Prostate gland (tissue), 2 donors: ENCODE results near the gene HSPA1B. TPM values are rescaled to one million over a fixed set of nuclear protein-coding genes. Genes with fewer than 3 reads are reported as not detected.

Experiments used
- DNase-seq: peaks from one replicate; pipeline ENCODE4 v3.0.0-alpha.2; 2019; ENCODE audit warnings: low spot score
- H3K27ac ChIP-seq, 2 donors: fragments of 200-600 bp; sonication (generic); 2 replicates each; pipeline ENCODE4 v1.5.1; 2017 to 2019
- H3K27me3 ChIP-seq: fragments of 200-600 bp; sonication (generic); replicated peaks from 2 replicates; pipeline ENCODE4 v1.5.1; 2019; ENCODE audit not compliant: insufficient read depth
- H3K36me3 ChIP-seq, 2 donors: fragments of 200-600 bp; sonication (generic); 1 replicate in 1 of 2; 2 replicates in 1 of 2; pipeline versions ENCODE4 v1.5.1 to v1.8.1; 2017 to 2019
- H3K4me1 ChIP-seq: fragments of 200-600 bp; sonication (generic); replicated peaks from 2 replicates; pipeline ENCODE4 v1.5.1; 2019
- H3K4me3 ChIP-seq, 2 donors: fragments of 200-600 bp; sonication (generic); 2 replicates each; pipeline ENCODE4 v1.5.1; 2017 to 2019
- H3K9me3 ChIP-seq: fragments of 200-600 bp; sonication (generic); 2 replicates; pipeline ENCODE4 v1.5.1; 2017
- CTCF ChIP-seq, 4 experiments: fragments of 200-600 bp in 2 of 4; fragments of 450-650 bp in 2 of 4; sonication (generic) in 2 of 4; IDR thresholded peaks; 1 replicate in 3 of 4; 2 replicates in 1 of 4; pipeline ENCODE4 v1.5.1; 2016 to 2019; ENCODE audit warnings: antibody characterized with exemption in 4 of 4, mild to moderate bottlenecking in 2 of 4, moderate library complexity in 2 of 4
- POLR2A ChIP-seq: fragments of 450-650 bp; IDR thresholded peaks from one replicate; pipeline ENCODE4 v1.6.1; 2016; ENCODE audit warnings: antibody characterized with exemption, mild to moderate bottlenecking
- POLR2AphosphoS5 ChIP-seq: sonication (generic); formaldehyde crosslinking; IDR thresholded peaks from one replicate; pipeline ENCODE4 v1.6.1; 2017; ENCODE audit warnings: antibody characterized with exemption
- WGBS: methylation state at CpG from one replicate; pipeline ENCODE4 v1.1.5; 2018; 5-methylcytosine and 5-hydroxymethylcytosine counted together
- intact Hi-C: fragments of 100-400 bp; cut with DNase I; formaldehyde crosslinking; loops from one replicate; pipeline ENCODE4 v1.14.2; 2022
- small RNA-seq, 2 donors: library from RNA; depleted of rRNA; stranded (forward); fragments of <200 nt; gene quantifications; one replicate each; pipeline ENCODE3, GENCODE V24; 2016
- total RNA-seq, 2 donors: library from RNA; depleted of rRNA; stranded (reverse); fragments of >200 nt; gene quantifications; one replicate each; pipeline ENCODE4 v1.1.0, GENCODE V29; 2016

The HSPA1B gene
- total RNA-seq, 2 donors from 2014 or later = 331 to 360 TPM

DNA sequence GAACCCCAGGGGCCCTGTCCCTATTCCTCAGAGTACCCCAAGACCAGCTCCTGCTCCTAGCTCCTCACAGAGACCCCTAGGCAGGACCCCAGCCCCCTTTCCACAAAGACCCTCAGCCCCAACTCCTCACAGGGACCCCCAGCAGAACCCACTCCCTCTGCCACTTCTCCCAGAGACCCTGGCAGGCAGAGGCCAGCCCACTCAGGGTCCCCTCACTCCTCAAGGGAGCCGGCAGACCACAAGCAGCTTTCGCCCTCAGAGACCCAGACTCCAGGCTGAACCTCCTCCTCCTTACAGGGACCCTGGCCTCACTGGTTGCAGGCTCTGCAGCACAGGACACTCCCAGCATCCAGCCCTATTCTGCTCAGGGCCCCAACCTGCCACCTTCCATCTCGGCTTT, 50.7 kb downstream of the HSPA1B start:
- WGBS = 76% methylated on average over 3 of the region's 3 CpGs
- Histone ChIP-seq H3K27ac (peak overlapping the region; percentile 98), H3K4me1 (peaks cover 15% of the 10 kb centered on the region), H3K36me3 (peaks cover 10 to 11% of the 10 kb centered on the region in 2 donors), H3K4me3 (peak overlapping the region; percentile 45 to 60), H3K27me3 (no peaks in the 10 kb centered on the region), H3K9me3 (no peaks in the 10 kb centered on the region)
- TF ChIP-seq POLR2A (no peak), CTCF (IDR thresholded peaks at IDR 0.05) (no peak), POLR2AphosphoS5 (no peak)
- intact Hi-C loops = no loop called here
- DNase-seq = no peak

GRCh38 chr6:31878726-31879125, 51.2 kb downstream of the HSPA1B start, which contains the start of gene SLC44A4:
SLC44A4 (minus strand) TSS chr6:31878997; CDS start chr6:31878980, 17 bp downstream.
- WGBS = 23% methylated on average over 18 of the region's 18 CpGs
- Histone ChIP-seq H3K4me1 (peaks cover 13% of the 10 kb centered on the region), H3K4me3 (peak within 1 kb of the TSS; percentile 45 to 60), H3K27ac (peak within 1 kb of the TSS; percentile 98), H3K9me3 (no peaks in the 10 kb centered on the region), H3K36me3 (peaks cover 12 to 16% of the 10 kb centered on the region in 2 donors), H3K27me3 (no peaks in the 10 kb centered on the region)
- peak; percentile 77 for TF ChIP-seq POLR2AphosphoS5
- no peak for TF ChIP-seq CTCF (IDR thresholded peaks at IDR 0.05)
- peak; percentile 68 for TF ChIP-seq POLR2A
- intact Hi-C loops = no loop called here
- DNase-seq = peak; percentile 70

DNA sequence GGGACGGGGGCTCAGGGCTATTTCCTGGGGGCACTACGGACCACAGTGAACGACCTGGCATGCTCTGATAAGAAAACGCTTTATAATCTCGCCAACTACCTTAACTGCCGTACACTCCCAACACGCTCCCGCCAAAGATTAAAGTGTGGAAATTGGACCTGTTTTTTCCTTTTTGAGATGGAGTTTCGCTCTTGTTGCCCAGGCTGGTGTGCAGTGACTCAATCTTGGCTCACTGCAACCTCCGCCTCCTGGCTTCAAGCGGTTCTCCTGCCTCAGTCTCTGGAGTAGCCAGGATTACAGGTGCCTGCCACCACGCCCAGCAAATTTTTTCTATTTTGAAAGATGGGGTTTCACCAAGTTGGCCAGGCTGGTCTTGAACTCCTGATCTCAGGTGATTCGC, 51.6 kb downstream of the HSPA1B start:
- intact Hi-C loops = no loop called here

More for the DNA sequence above, 51.6 kb downstream of the HSPA1B start:
- Histone ChIP-seq H3K27me3 (no peaks in the 10 kb centered on the region), H3K9me3 (no peaks in the 10 kb centered on the region), H3K36me3 (peaks cover 12 to 17% of the 10 kb centered on the region in 2 donors), H3K4me1 (peaks cover 8% of the 10 kb centered on the region), H3K4me3 (peak overlapping the region; percentile 45 to 60), H3K27ac (peak overlapping the region; percentile 98)
- peak; percentile 11 for TF ChIP-seq POLR2AphosphoS5
- TF ChIP-seq CTCF (IDR thresholded peaks at IDR 0.05) = no peak
- DNase-seq = no peak
- 56% methylated on average over 13 of the region's 13 CpGs for WGBS

Small RNA genes within 50 kb of the gene (small RNA-seq; reads per million reads assigned to genes)
- gene RF00019 = 0 reads per million in 2 donors
- gene SNORD48 = 432 to 487 reads per million in 2 donors
- gene SNORD52 = 0 reads per million in 2 donors

Other genes with a start within 250 kb of the HSPA1B start
- under 1 TPM in 1 of 2 donors, not detected in 1; 0.97 TPM for gene LTB, start 245.3 kb upstream of the HSPA1B start, total RNA-seq
- gene LST1, start 241.5 kb upstream of the HSPA1B start, total RNA-seq = 1 to 10 TPM in 1 of 2 donors, not detected in 1; 3.1 TPM
- not detected for gene NCR3, start 234.7 kb upstream of the HSPA1B start, total RNA-seq
- 10 to 100 TPM; 11.1 to 14.6 TPM for gene AIF1, start 212.5 kb upstream of the HSPA1B start, total RNA-seq
- gene PRRC2A, start 207.0 kb upstream of the HSPA1B start, total RNA-seq = 100 to 1,000 TPM; 129 to 247 TPM
- gene BAG6, start 175.1 kb upstream of the HSPA1B start, total RNA-seq = 100 to 1,000 TPM; 261 to 537 TPM
- gene APOM, start 171.8 kb upstream of the HSPA1B start, total RNA-seq = 1 to 10 TPM; 1.6 to 6.8 TPM
- 10 to 100 TPM; 25.5 to 30.1 TPM for gene C6orf47, start 167.0 kb upstream of the HSPA1B start, total RNA-seq
- 10 to 100 TPM; 19.7 to 28.1 TPM for gene GPANK1, start 162.7 kb upstream of the HSPA1B start, total RNA-seq
- 100 to 1,000 TPM; 214 to 285 TPM for gene CSNK2B, start 161.7 kb upstream of the HSPA1B start, total RNA-seq
- gene LY6G5B, start 157.8 kb upstream of the HSPA1B start, total RNA-seq = 10 to 100 TPM in 1 of 2 donors, 1 to 10 TPM in 1; 1.8 to 13.0 TPM
- gene LY6G5C, start 146.7 kb upstream of the HSPA1B start, total RNA-seq = 1 to 10 TPM; 1.6 to 2.6 TPM
- 10 to 100 TPM; 78.1 to 83.6 TPM for gene ABHD16A, start 124.4 kb upstream of the HSPA1B start, total RNA-seq
- 1 to 10 TPM in 1 of 2 donors, not detected in 1; 3.7 TPM for gene LY6G6F, start 120.9 kb upstream of the HSPA1B start, total RNA-seq
- gene LY6G6D, start 112.4 kb upstream of the HSPA1B start, total RNA-seq = not detected
- gene LY6G6C, start 106.0 kb upstream of the HSPA1B start, total RNA-seq = not detected
- under 1 TPM in 1 of 2 donors, not detected in 1; 0.74 TPM for gene MPIG6B, start 104.4 kb upstream of the HSPA1B start, total RNA-seq
- 10 to 100 TPM; 73.3 to 83.7 TPM for gene DDAH2, start 98.4 kb upstream of the HSPA1B start, total RNA-seq
- gene CLIC1, start 91.2 kb upstream of the HSPA1B start, total RNA-seq = 100 to 1,000 TPM; 224 to 331 TPM
- 10 to 100 TPM; 10.5 to 72.4 TPM for gene MSH5, start 87.7 kb upstream of the HSPA1B start, total RNA-seq
- 10 to 100 TPM in 1 of 2 donors, 1 to 10 TPM in 1; 1.9 to 15.7 TPM for gene SAPCD1, start 65.1 kb upstream of the HSPA1B start, total RNA-seq
- gene VWA7, start 50.4 kb upstream of the HSPA1B start, total RNA-seq = 10 to 100 TPM in 1 of 2 donors, 1 to 10 TPM in 1; 2.7 to 13.0 TPM
- 10 to 100 TPM; 38.5 to 49.9 TPM for gene VARS1, start 32.0 kb upstream of the HSPA1B start, total RNA-seq
- 10 to 100 TPM; 51.9 to 52.5 TPM for gene LSM2, start 20.8 kb upstream of the HSPA1B start, total RNA-seq
- 1 to 10 TPM; 1.5 to 8.5 TPM for gene HSPA1L, start 12.5 kb upstream of the HSPA1B start, total RNA-seq
- 100 to 1,000 TPM; 230 to 440 TPM for gene HSPA1A, start 12.2 kb upstream of the HSPA1B start, total RNA-seq
- gene NEU1, start 35.1 kb downstream of the HSPA1B start, total RNA-seq = 100 to 1,000 TPM in 1 of 2 donors, 10 to 100 TPM in 1; 88.4 to 117 TPM
- 100 to 1,000 TPM; 125 to 332 TPM for gene SLC44A4, start 51.3 kb downstream of the HSPA1B start, total RNA-seq
- gene EHMT2, start 70.0 kb downstream of the HSPA1B start, total RNA-seq = 10 to 100 TPM; 53.6 to 92.8 TPM
- 1 to 10 TPM; 3.8 to 4.1 TPM for gene ZBTB12, start 74.3 kb downstream of the HSPA1B start, total RNA-seq
- 10 to 100 TPM in 1 of 2 donors, 1 to 10 TPM in 1; 7.9 to 16.0 TPM for gene C2, start 100.0 kb downstream of the HSPA1B start, total RNA-seq
- 10 to 100 TPM; 32.1 to 48.6 TPM for gene CFB, start 118.4 kb downstream of the HSPA1B start, total RNA-seq
- gene NELFE, start 131.2 kb downstream of the HSPA1B start, total RNA-seq = 10 to 100 TPM; 88.9 to 94.0 TPM
- 10 to 100 TPM; 34.8 to 66.2 TPM for gene SKIC2, start 131.4 kb downstream of the HSPA1B start, total RNA-seq
- 10 to 100 TPM; 21.9 to 36.0 TPM for gene DXO, start 144.4 kb downstream of the HSPA1B start, total RNA-seq
- gene C4A, start 154.3 kb downstream of the HSPA1B start, total RNA-seq = 100 to 1,000 TPM in 1 of 2 donors, 10 to 100 TPM in 1; 32.8 to 196 TPM
- gene C4B, start 187.1 kb downstream of the HSPA1B start, total RNA-seq = 100 to 1,000 TPM in 1 of 2 donors, 10 to 100 TPM in 1; 49.2 to 137 TPM
- 1 to 10 TPM in 1 of 2 donors, under 1 TPM in 1; 0.59 to 2.7 TPM for gene CYP21A2, start 210.7 kb downstream of the HSPA1B start, total RNA-seq